SJSA1 (cell line): Measurements from ENCODE around the gene TTBK1. TPM values are rescaled to one million over a fixed set of nuclear protein-coding genes. Genes with fewer than 3 reads are reported as not detected.

Experiments
- DNase-seq, 2 experiments: peaks; one replicate each; pipeline ENCODE4 v3.0.0-alpha.2; 2015 to 2020; ENCODE audit warnings: low spot score in 2 of 2, low read depth in 1 of 2
- H3K27ac ChIP-seq: fragments of 250-450 bp; sonication (Bioruptor Pico); 2 replicates; pipeline ENCODE4 v1.5.1; 2020; ENCODE audit warnings: mild to moderate bottlenecking, moderate library complexity
- H3K27me3 ChIP-seq: fragments of 250-450 bp; sonication (Bioruptor Pico); replicated peaks from 2 replicates; pipeline ENCODE4 v1.5.1; 2020; ENCODE audit warnings: mild to moderate bottlenecking, moderate library complexity
- H3K36me3 ChIP-seq: fragments of 250-450 bp; sonication (Bioruptor Pico); 2 replicates; pipeline ENCODE4 v1.5.1; 2020; ENCODE audit warnings: mild to moderate bottlenecking
- H3K4me1 ChIP-seq: fragments of 250-450 bp; sonication (Bioruptor Pico); replicated peaks from 2 replicates; pipeline ENCODE4 v1.6.1; 2021; ENCODE audit warnings: mild to moderate bottlenecking
- H3K4me3 ChIP-seq: fragments of 250-450 bp; sonication (Bioruptor Pico); 2 replicates; pipeline ENCODE4 v1.5.1; 2020; ENCODE audit warnings: mild to moderate bottlenecking
- H3K9me3 ChIP-seq: fragments of 250-450 bp; sonication (Bioruptor Pico); replicated peaks from 2 replicates; pipeline ENCODE4 v1.5.1; 2020; ENCODE audit warnings: mild to moderate bottlenecking
- total RNA-seq: library from RNA; depleted of rRNA; stranded (reverse); fragments of >200 nt; shearing (Covaris generic); gene quantifications from 2 replicates; pipeline ENCODE4 v1.2.3, GENCODE V29; 2014

Gene TTBK1
- total RNA-seq, 1 experiment from 2014 or later: not detected

GRCh38 chr6:43308101-43308989 is 65.1 kb downstream of the TTBK1 start, which contains the start of gene CRIP3:
Gene CRIP3, minus strand, starts transcription at chr6:43308826. Its CDS starts 34 bp downstream, at chr6:43308792.
- DNase-seq: no peak
- Histone ChIP-seq H3K9me3 (no peaks in the 10 kb centered on the region), H3K27ac (no peak within 1 kb of the TSS), H3K4me1 (no peaks in the 10 kb centered on the region; the same call in 1 of the 2 replicates), H3K4me3 (no peak within 1 kb of the TSS), H3K27me3 (peaks cover 25% of the 10 kb centered on the region), H3K36me3 (no peaks in the 10 kb centered on the region)

- no peak overlapping the region for H3K27ac ChIP-seq
- no peak for DNase-seq
- H3K4me1 ChIP-seq: no peaks in the 10 kb centered on the region; the same call in 1 of the 2 replicates
- H3K36me3 ChIP-seq: no peaks in the 10 kb centered on the region
- peaks cover 28% of the 10 kb centered on the region for H3K27me3 ChIP-seq
- no peaks in the 10 kb centered on the region for H3K9me3 ChIP-seq
- H3K4me3 ChIP-seq: no peak overlapping the region
These were observed 65.8 kb downstream of the TTBK1 start for GRCh38 chr6:43308990-43309477.

GRCh38 chr6:43310134-43310533 is 66.9 kb downstream of the TTBK1 start:
- H3K9me3 ChIP-seq: no peaks in the 10 kb centered on the region
- peaks cover 34% of the 10 kb centered on the region for H3K27me3 ChIP-seq
- no peak overlapping the region for H3K27ac ChIP-seq
- DNase-seq: no peak
- H3K36me3 ChIP-seq: no peaks in the 10 kb centered on the region
- no peaks in the 10 kb centered on the region; the same call in 1 of the 2 replicates for H3K4me1 ChIP-seq
- H3K4me3 ChIP-seq: no peak overlapping the region

GRCh38 chr6:43310624-43311023 is 67.3 kb downstream of the TTBK1 start:
- Histone ChIP-seq H3K27me3 (peaks cover 37% of the 10 kb centered on the region), H3K27ac (no peak overlapping the region), H3K4me1 (no peaks in the 10 kb centered on the region; the same call in 1 of the 2 replicates), H3K36me3 (no peaks in the 10 kb centered on the region), H3K4me3 (no peak overlapping the region), H3K9me3 (no peaks in the 10 kb centered on the region)
- DNase-seq: no peak

GRCh38 chr6:43311666-43312065 is 68.4 kb downstream of the TTBK1 start:
- Histone ChIP-seq H3K36me3 (no peaks in the 10 kb centered on the region), H3K27me3 (peaks cover 39% of the 10 kb centered on the region), H3K4me1 (no peaks in the 10 kb centered on the region; the same call in 1 of the 2 replicates), H3K27ac (no peak overlapping the region), H3K4me3 (no peak overlapping the region), H3K9me3 (no peaks in the 10 kb centered on the region)
- no peak for DNase-seq

- peaks cover 45% of the 10 kb centered on the region for H3K27me3 ChIP-seq
- DNase-seq: no peak
- H3K4me3 ChIP-seq: no peak overlapping the region
- H3K9me3 ChIP-seq: no peaks in the 10 kb centered on the region
- H3K36me3 ChIP-seq: no peaks in the 10 kb centered on the region
- no peak overlapping the region for H3K27ac ChIP-seq
- no peaks in the 10 kb centered on the region for H3K4me1 ChIP-seq
These were observed 70.5 kb downstream of the TTBK1 start for GRCh38 chr6:43313813-43314212.

- no peak for DNase-seq
- H3K27ac ChIP-seq: no peak overlapping the region
- no peaks in the 10 kb centered on the region for H3K9me3 ChIP-seq
These were observed 74.7 kb downstream of the TTBK1 start for GRCh38 chr6:43318011-43318410.

GRCh38 chr6:43325876-43326275 is 82.6 kb downstream of the TTBK1 start:
- no peak for DNase-seq

More at GRCh38 chr6:43318011-43318410, 74.7 kb downstream of the TTBK1 start:
- Histone ChIP-seq H3K4me3 (no peak overlapping the region), H3K27me3 (peaks cover 32% of the 10 kb centered on the region; the same call in 1 of the 2 replicates), H3K36me3 (no peaks in the 10 kb centered on the region), H3K4me1 (no peaks in the 10 kb centered on the region)

GRCh38 chr6:43328528-43328927 is 85.2 kb downstream of the TTBK1 start:
- Histone ChIP-seq H3K4me1 (no peaks in the 10 kb centered on the region), H3K36me3 (no peaks in the 10 kb centered on the region), H3K4me3 (no peak overlapping the region), H3K27ac (no peak overlapping the region), H3K27me3 (no peaks in the 10 kb centered on the region), H3K9me3 (no peaks in the 10 kb centered on the region)
- no peak for DNase-seq

More at GRCh38 chr6:43325876-43326275, 82.6 kb downstream of the TTBK1 start:
- no peaks in the 10 kb centered on the region for H3K36me3 ChIP-seq
- no peak overlapping the region for H3K4me3 ChIP-seq
- no peaks in the 10 kb centered on the region for H3K27me3 ChIP-seq
- H3K9me3 ChIP-seq: no peaks in the 10 kb centered on the region
- no peak overlapping the region for H3K27ac ChIP-seq
- H3K4me1 ChIP-seq: no peaks in the 10 kb centered on the region

- Histone ChIP-seq H3K27me3 (no peaks in the 10 kb centered on the region), H3K27ac (no peak overlapping the region), H3K4me3 (no peak overlapping the region), H3K36me3 (0 out of 2 replicates have a peak, but pooled peaks cover 4% of the 10 kb centered on the region), H3K4me1 (no peaks in the 10 kb centered on the region), H3K9me3 (no peaks in the 10 kb centered on the region)
- DNase-seq: no peak
These were observed 88.2 kb downstream of the TTBK1 start for GRCh38 chr6:43331470-43331869.

- Histone ChIP-seq H3K4me1 (no peaks in the 10 kb centered on the region), H3K36me3 (0 out of 2 replicates have a peak, but pooled peaks cover 4% of the 10 kb centered on the region), H3K27ac (no peak overlapping the region), H3K4me3 (no peak overlapping the region), H3K9me3 (no peaks in the 10 kb centered on the region), H3K27me3 (no peaks in the 10 kb centered on the region)
- DNase-seq: no peak
These were observed 88.6 kb downstream of the TTBK1 start for GRCh38 chr6:43331891-43332290.

- H3K36me3 ChIP-seq: peaks cover 26% of the 10 kb centered on the region
- no peaks in the 10 kb centered on the region for H3K4me1 ChIP-seq
- DNase-seq: peak in 1 of 2 experiments; percentile 50
- no peaks in the 10 kb centered on the region for H3K9me3 ChIP-seq
- H3K27me3 ChIP-seq: no peaks in the 10 kb centered on the region
- H3K27ac ChIP-seq: no peak overlapping the region
- no peak overlapping the region for H3K4me3 ChIP-seq
These were observed 91.3 kb downstream of the TTBK1 start for GRCh38 chr6:43334466-43335095.

- H3K9me3 ChIP-seq: no peaks in the 10 kb centered on the region
- no peak for DNase-seq
- no peak overlapping the region for H3K27ac ChIP-seq
- peaks cover 35% of the 10 kb centered on the region for H3K36me3 ChIP-seq
- H3K4me1 ChIP-seq: no peaks in the 10 kb centered on the region
- no peak overlapping the region for H3K4me3 ChIP-seq
- no peaks in the 10 kb centered on the region for H3K27me3 ChIP-seq
These were observed 92.2 kb downstream of the TTBK1 start for GRCh38 chr6:43335469-43335868.

- H3K4me1 ChIP-seq: no peaks in the 10 kb centered on the region
- H3K27ac ChIP-seq: no peak overlapping the region
- H3K4me3 ChIP-seq: no peak overlapping the region
- H3K36me3 ChIP-seq: peaks cover 43% of the 10 kb centered on the region
- no peaks in the 10 kb centered on the region for H3K27me3 ChIP-seq
- H3K9me3 ChIP-seq: no peaks in the 10 kb centered on the region
- no peak for DNase-seq
These were observed 93.1 kb downstream of the TTBK1 start for GRCh38 chr6:43336382-43336781.
